ENCODE measurements around the gene LIPH.
"Not testable (repeated sequence)": the region's sequence is repeated elsewhere in the genome, so short reads cannot be mapped to it uniquely, and the experiment has no call there.

Gene LIPH

GRCh38 chr3:185488465-185488864 lies 63.9 kb downstream of the LIPH start:
- DNase-seq (ENCODE audit: low read depth in 2 of 2), result no peak

- DNase-seq (ENCODE audit: low read depth in 2 of 2), result no peak
These were observed 66.0 kb downstream of the LIPH start for GRCh38 chr3:185486394-185486793.

GRCh38 chr3:185484296-185484695 lies 68.1 kb downstream of the LIPH start:
- DNase-seq (ENCODE audit: low read depth in 2 of 2), result no peak

GRCh38 chr3:185479373-185479945 lies 72.9 kb downstream of the LIPH start:
- DNase-seq (ENCODE audit: low read depth in 2 of 2), result no peak

GRCh38 chr3:185477316-185477715 lies 75.1 kb downstream of the LIPH start:
- no peak for DNase-seq (ENCODE audit: low read depth in 2 of 2)

GRCh38 chr3:185474922-185475321 lies 77.5 kb downstream of the LIPH start:
- DNase-seq (ENCODE audit: low read depth in 2 of 2), result not testable (repeated sequence)

- DNase-seq (ENCODE audit: low read depth in 2 of 2), result no peak
These were observed 79.0 kb downstream of the LIPH start for GRCh38 chr3:185473290-185473815.

- no peak for DNase-seq (ENCODE audit: low read depth in 2 of 2)
These were observed 82.1 kb downstream of the LIPH start for GRCh38 chr3:185470323-185470722.

- DNase-seq (ENCODE audit: low read depth in 2 of 2), result no peak
These were observed 82.8 kb downstream of the LIPH start for GRCh38 chr3:185469542-185469941.

GRCh38 chr3:185466123-185466522 lies 86.3 kb downstream of the LIPH start:
- DNase-seq (ENCODE audit: low read depth in 2 of 2), result not testable (repeated sequence)

- no peak for DNase-seq (ENCODE audit: low read depth in 2 of 2)
These were observed 86.9 kb downstream of the LIPH start for GRCh38 chr3:185465471-185465870.

GRCh38 chr3:185460719-185461350 lies 91.6 kb downstream of the LIPH start:
- DNase-seq (ENCODE audit: low read depth in 2 of 2), result no peak

- no peak for DNase-seq (ENCODE audit: low read depth in 2 of 2)
These were observed 92.1 kb downstream of the LIPH start for GRCh38 chr3:185460309-185460708.

GRCh38 chr3:185457376-185457775 lies 95.0 kb downstream of the LIPH start:
- DNase-seq (ENCODE audit: low read depth in 2 of 2), result no peak

Data from activated CD8-positive, alpha-beta memory T cell treated with anti-CD3 and anti-CD28 coated beads for 4 hours (primary cell).